ENCODE data around the gene GRP. TPM values are rescaled to one million over a fixed set of nuclear protein-coding genes. Genes with fewer than 3 reads are reported as not detected.

GRP gene
- total and polyA plus RNA-seq, 2 donors from 2014 or later: not detected

DNA sequence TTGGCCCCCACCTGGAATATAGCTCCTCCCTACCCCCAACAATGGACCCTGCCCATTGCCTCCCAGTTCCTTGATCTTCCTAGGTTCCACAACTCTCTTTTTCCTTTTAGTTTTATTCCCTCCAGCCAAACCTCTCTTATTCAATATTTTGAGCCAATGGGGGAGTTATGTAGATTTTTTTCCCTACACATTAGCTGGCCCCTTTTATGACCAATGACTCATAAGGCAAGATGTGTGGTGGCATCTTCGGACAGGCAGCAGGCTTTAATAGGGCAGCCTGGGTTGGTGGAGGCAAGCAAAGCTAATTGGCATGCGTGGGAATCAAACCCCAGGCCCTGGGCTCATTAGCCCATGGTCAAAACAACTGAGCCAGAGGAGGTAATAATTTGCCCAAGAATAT is 9.2 kb downstream of the GRP start:
- H3K36me3 ChIP-seq (ENCODE audit: control insufficient read depth in 2 of 3, insufficient read depth in 3 of 3, low read length in 3 of 3): no peaks in the 10 kb centered on the region
- FAIRE-seq: no peak
- intact Hi-C loops (cut with DNase I): no loop called here
- H3K27me3 ChIP-seq (ENCODE audit: control insufficient read depth, insufficient read depth, low read length): no peaks in the 10 kb centered on the region
- H3K9ac ChIP-seq (ENCODE audit: low read length in 3 of 3): no peak overlapping the region
- H3K4me1 ChIP-seq (ENCODE audit: control insufficient read depth in 2 of 3, insufficient read depth in 2 of 3, low read depth in 1 of 3, low read length in 3 of 3): no peaks in the 10 kb centered on the region
- no peaks in the 10 kb centered on the region for H3K9me3 ChIP-seq (ENCODE audit: control insufficient read depth in 2 of 3, insufficient read depth in 1 of 3, low read length in 3 of 3)
- DNase-seq: no peak
- no peak overlapping the region for H3K27ac ChIP-seq (ENCODE audit: low read depth in 2 of 2, low read length in 2 of 2)
- H3K4me3 ChIP-seq (ENCODE audit: low read length in 3 of 3): no peak overlapping the region
- TF ChIP-seq, protein P1, sequence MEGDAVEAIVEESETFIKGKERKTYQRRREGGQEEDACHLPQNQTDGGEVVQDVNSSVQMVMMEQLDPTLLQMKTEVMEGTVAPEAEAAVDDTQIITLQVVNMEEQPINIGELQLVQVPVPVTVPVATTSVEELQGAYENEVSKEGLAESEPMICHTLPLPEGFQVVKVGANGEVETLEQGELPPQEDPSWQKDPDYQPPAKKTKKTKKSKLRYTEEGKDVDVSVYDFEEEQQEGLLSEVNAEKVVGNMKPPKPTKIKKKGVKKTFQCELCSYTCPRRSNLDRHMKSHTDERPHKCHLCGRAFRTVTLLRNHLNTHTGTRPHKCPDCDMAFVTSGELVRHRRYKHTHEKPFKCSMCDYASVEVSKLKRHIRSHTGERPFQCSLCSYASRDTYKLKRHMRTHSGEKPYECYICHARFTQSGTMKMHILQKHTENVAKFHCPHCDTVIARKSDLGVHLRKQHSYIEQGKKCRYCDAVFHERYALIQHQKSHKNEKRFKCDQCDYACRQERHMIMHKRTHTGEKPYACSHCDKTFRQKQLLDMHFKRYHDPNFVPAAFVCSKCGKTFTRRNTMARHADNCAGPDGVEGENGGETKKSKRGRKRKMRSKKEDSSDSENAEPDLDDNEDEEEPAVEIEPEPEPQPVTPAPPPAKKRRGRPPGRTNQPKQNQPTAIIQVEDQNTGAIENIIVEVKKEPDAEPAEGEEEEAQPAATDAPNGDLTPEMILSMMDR (IDR thresholded peaks at IDR 0.05; ENCODE audit: borderline replicate concordance, extremely low read depth, insufficient read depth): no peak

DNA sequence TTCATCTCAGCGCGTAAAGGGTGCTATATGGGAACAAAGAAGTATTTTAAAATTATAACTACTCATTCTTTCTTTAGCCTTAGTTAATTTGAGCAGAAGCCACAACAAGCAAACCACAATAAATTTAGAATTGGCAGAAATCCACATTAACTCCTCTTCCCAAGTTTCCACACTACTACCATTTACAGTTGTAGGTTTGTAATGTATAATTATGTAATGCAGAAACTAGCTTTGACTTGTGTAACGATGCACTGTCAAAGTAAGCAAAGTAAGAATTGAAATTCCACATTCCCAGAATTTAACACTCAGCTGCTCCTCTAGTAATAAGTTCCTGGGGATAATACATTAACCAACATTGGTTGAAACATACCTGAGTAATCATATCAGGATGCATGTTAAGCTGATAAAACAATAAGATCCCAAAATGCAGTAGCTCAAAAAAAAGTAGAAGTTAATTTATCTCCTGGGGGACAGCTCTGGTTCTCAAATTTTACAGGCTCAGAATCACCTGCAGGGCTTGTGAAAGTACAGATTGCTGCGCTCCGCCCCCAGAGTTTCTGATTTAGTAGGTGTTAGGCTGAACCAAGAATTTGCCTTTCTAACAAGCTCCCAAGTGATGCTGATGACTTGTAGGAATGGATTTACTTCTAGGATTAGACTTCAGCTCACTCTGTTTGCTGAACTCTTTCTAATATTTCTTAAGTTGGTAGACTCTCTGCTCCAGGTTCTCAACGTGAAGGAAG is 9.9 kb downstream of the GRP start:
- intact Hi-C loops (cut with DNase I): no loop called here
- no peaks in the 10 kb centered on the region for H3K4me1 ChIP-seq (ENCODE audit: control insufficient read depth in 2 of 3, insufficient read depth in 2 of 3, low read depth in 1 of 3, low read length in 3 of 3)
- FAIRE-seq (no peak), DNase-seq (no peak)
- no peak overlapping the region for H3K4me3 ChIP-seq (ENCODE audit: low read length in 3 of 3)
- no peak overlapping the region for H3K27ac ChIP-seq (ENCODE audit: low read depth in 2 of 2, low read length in 2 of 2)
- no peak overlapping the region for H3K9ac ChIP-seq (ENCODE audit: low read length in 3 of 3)
- H3K9me3 ChIP-seq (ENCODE audit: control insufficient read depth in 2 of 3, insufficient read depth in 1 of 3, low read length in 3 of 3): no peaks in the 10 kb centered on the region
- no peaks in the 10 kb centered on the region for H3K36me3 ChIP-seq (ENCODE audit: control insufficient read depth in 2 of 3, insufficient read depth in 3 of 3, low read length in 3 of 3)
- TF ChIP-seq, protein P1 (IDR thresholded peaks at IDR 0.05; ENCODE audit: borderline replicate concordance, extremely low read depth, insufficient read depth): no peak
- no peaks in the 10 kb centered on the region for H3K27me3 ChIP-seq (ENCODE audit: control insufficient read depth, insufficient read depth, low read length)

DNA sequence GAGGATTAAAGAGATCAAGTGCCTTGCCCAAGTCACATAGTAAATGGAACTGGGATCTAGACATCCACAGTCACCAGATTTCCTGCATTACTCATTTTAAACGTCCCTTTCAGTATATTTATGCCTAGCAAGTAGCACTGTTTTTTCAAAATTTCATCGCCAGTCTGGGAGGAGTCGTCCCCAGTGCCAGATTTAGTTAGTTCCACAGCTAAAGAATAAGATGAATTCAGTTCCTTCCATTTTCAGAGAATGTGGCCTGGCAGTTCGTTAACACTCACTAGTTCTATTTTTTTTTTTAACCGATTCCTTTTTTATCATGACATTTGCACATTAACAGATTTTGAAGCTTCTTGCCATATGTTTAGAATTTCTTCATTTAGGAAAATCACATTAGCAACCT is 11.2 kb downstream of the GRP start:
- Histone ChIP-seq H3K4me3 (ENCODE audit: low read length in 3 of 3) (no peak overlapping the region), H3K4me1 (ENCODE audit: control insufficient read depth in 2 of 3, insufficient read depth in 2 of 3, low read depth in 1 of 3, low read length in 3 of 3) (no peaks in the 10 kb centered on the region), H3K36me3 (ENCODE audit: control insufficient read depth in 2 of 3, insufficient read depth in 3 of 3, low read length in 3 of 3) (no peaks in the 10 kb centered on the region), H3K27me3 (ENCODE audit: control insufficient read depth, insufficient read depth, low read length) (no peaks in the 10 kb centered on the region), H3K9me3 (ENCODE audit: control insufficient read depth in 2 of 3, insufficient read depth in 1 of 3, low read length in 3 of 3) (no peaks in the 10 kb centered on the region), H3K27ac (ENCODE audit: low read depth in 2 of 2, low read length in 2 of 2) (no peak overlapping the region), H3K9ac (ENCODE audit: low read length in 3 of 3) (no peak overlapping the region)
- TF ChIP-seq, protein P1 (IDR thresholded peaks at IDR 0.05; ENCODE audit: borderline replicate concordance, extremely low read depth, insufficient read depth): no peak
- FAIRE-seq: no peak
- intact Hi-C loops (cut with DNase I): no loop called here
- no peak for DNase-seq

DNA sequence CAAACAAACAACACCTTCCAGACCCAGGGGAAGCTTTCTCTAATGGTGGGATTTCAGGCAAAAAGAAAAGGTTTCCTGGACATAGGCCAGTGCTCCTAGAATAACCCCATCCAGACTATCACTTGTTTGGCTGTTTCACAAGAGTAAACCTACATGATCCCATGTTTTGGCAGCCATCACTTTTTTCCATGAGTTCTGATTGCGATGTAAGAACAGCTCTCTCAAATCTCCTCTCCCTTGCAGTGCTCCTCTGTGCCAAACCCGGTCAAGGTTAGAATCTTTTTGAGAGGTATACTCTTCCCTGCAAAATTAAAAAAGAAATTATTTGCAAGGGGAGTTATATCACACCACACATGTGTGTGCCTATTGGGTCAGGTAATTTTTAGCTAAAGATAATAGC is 11.9 kb downstream of the GRP start:
- Histone ChIP-seq H3K36me3 (ENCODE audit: control insufficient read depth in 2 of 3, insufficient read depth in 3 of 3, low read length in 3 of 3) (no peaks in the 10 kb centered on the region), H3K27me3 (ENCODE audit: control insufficient read depth, insufficient read depth, low read length) (no peaks in the 10 kb centered on the region), H3K9me3 (ENCODE audit: control insufficient read depth in 2 of 3, insufficient read depth in 1 of 3, low read length in 3 of 3) (no peaks in the 10 kb centered on the region), H3K4me3 (ENCODE audit: low read length in 3 of 3) (no peak overlapping the region), H3K4me1 (ENCODE audit: control insufficient read depth in 2 of 3, insufficient read depth in 2 of 3, low read depth in 1 of 3, low read length in 3 of 3) (no peaks in the 10 kb centered on the region), H3K27ac (ENCODE audit: low read depth in 2 of 2, low read length in 2 of 2) (no peak overlapping the region), H3K9ac (ENCODE audit: low read length in 3 of 3) (no peak overlapping the region)
- intact Hi-C loops (cut with DNase I): no loop called here
- TF ChIP-seq, protein P1 (IDR thresholded peaks at IDR 0.05; ENCODE audit: borderline replicate concordance, extremely low read depth, insufficient read depth): no peak
- no peak for DNase-seq
- FAIRE-seq: no peak
